PC-3 (cell line): ENCODE results near the gene PDGFC.

Source experiments
- CTCF ChIP-seq: fragments of 300-600 bp; sonication (generic); conservative IDR thresholded peaks from 2 replicates; pipeline ENCODE4 v1.5.1; 2017; ENCODE audit warnings: antibody characterized with exemption, low read depth, mild to moderate bottlenecking, low read length
- EZH2 ChIP-seq: fragments of 300-600 bp; sonication (generic); IDR thresholded peaks from one replicate; pipeline ENCODE4 v1.6.1; 2017; ENCODE audit warnings: antibody characterized with exemption, mild to moderate bottlenecking, low read length; ENCODE audit not compliant: unreplicated experiment

DNA sequence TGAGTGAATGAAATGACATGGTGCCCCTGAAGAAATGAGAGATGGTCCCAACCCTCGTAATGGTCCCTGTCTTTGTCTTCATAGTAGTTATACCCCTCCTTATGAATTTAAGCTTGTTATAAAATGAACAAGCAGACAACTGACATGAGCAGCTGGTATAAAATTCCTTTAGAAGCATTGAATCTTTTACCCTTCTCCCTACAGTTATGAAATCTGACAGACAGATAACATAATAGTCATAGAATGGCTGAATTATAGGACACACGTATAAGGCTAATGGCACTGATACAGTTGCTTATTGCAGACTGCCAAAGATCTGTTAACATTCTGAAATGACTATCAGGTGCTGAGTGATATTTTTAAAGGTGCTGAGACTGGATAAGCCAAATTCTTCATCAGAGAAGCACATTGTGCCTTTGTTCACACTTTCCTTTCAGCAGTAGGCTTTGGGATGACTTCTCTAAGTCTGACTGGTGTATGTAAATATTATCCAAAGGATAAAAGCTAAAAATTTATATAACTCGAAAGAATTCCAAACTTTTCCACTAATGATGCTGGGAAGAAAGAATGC, 47.4 kb upstream of the PDGFC start:
- TF ChIP-seq CTCF (no peak), EZH2 (no peak)
